A549 (cell line): ENCODE measurements around the gene SMG6.

Experiments used
- BHLHE40 ChIP-seq: IDR thresholded peaks from 2 replicates; pipeline ENCODE4 v1.6.1; 2012; ENCODE audit warnings: low read depth, low read length, inconsistent platforms
- CHD4 ChIP-seq: fragments of 200-600 bp; sonication (generic); IDR thresholded peaks from 2 replicates; pipeline ENCODE4 v1.6.1; 2016; ENCODE audit warnings: antibody characterized with exemption, mild to moderate bottlenecking, borderline replicate concordance
- CTCF ChIP-seq: fragments of >200 bp; sonication (Bioruptor Twin); formaldehyde crosslinking; IDR thresholded peaks from 3 replicates; pipeline ENCODE4 v1.5.1; 2016
- HMGXB4 ChIP-seq: fragments of 250-450 bp; sonication (Bioruptor Pico); IDR thresholded peaks from 2 replicates; pipeline ENCODE4 v1.5.0; 2021; ENCODE audit warnings: mild to moderate bottlenecking, moderate library complexity, borderline replicate concordance
- MAZ ChIP-seq: fragments of 150-350 bp; IDR thresholded peaks from 2 replicates; pipeline ENCODE4 v1.6.1; 2014; ENCODE audit warnings: antibody characterized with exemption, low read depth, low read length, borderline replicate concordance
- MYC ChIP-seq: IDR thresholded peaks from 2 replicates; pipeline ENCODE4 v1.6.1; 2012; ENCODE audit warnings: mild to moderate bottlenecking, inconsistent platforms, low read length, improper control_type of control experiment, borderline replicate concordance
- PBX3 ChIP-seq: IDR thresholded peaks from 2 replicates; pipeline ENCODE4 v1.6.1; 2012
- POLR2A ChIP-seq: IDR thresholded peaks from 2 replicates; pipeline ENCODE4 v1.6.1; 2012; ENCODE audit warnings: mild to moderate bottlenecking, low read length
- ZC3H11A ChIP-seq: fragments of 450-650 bp; IDR thresholded peaks from 2 replicates; pipeline ENCODE4 v1.6.1; 2014; ENCODE audit warnings: antibody characterized with exemption, mild to moderate bottlenecking
- TF ChIP-seq, protein P1 (sequence below): fragments of 200-600 bp; sonication (generic); IDR thresholded peaks from 2 replicates; pipeline ENCODE4 v1.6.1; 2016; ENCODE audit warnings: antibody characterized with exemption, mild to moderate bottlenecking, moderate library complexity

- no peak for TF ChIP-seq POLR2A
- TF ChIP-seq, protein P1, sequence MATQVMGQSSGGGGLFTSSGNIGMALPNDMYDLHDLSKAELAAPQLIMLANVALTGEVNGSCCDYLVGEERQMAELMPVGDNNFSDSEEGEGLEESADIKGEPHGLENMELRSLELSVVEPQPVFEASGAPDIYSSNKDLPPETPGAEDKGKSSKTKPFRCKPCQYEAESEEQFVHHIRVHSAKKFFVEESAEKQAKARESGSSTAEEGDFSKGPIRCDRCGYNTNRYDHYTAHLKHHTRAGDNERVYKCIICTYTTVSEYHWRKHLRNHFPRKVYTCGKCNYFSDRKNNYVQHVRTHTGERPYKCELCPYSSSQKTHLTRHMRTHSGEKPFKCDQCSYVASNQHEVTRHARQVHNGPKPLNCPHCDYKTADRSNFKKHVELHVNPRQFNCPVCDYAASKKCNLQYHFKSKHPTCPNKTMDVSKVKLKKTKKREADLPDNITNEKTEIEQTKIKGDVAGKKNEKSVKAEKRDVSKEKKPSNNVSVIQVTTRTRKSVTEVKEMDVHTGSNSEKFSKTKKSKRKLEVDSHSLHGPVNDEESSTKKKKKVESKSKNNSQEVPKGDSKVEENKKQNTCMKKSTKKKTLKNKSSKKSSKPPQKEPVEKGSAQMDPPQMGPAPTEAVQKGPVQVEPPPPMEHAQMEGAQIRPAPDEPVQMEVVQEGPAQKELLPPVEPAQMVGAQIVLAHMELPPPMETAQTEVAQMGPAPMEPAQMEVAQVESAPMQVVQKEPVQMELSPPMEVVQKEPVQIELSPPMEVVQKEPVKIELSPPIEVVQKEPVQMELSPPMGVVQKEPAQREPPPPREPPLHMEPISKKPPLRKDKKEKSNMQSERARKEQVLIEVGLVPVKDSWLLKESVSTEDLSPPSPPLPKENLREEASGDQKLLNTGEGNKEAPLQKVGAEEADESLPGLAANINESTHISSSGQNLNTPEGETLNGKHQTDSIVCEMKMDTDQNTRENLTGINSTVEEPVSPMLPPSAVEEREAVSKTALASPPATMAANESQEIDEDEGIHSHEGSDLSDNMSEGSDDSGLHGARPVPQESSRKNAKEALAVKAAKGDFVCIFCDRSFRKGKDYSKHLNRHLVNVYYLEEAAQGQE = no peak
- TF ChIP-seq CTCF = no peak
- no peak for TF ChIP-seq CHD4
- TF ChIP-seq MYC = no peak
- TF ChIP-seq BHLHE40 = no peak
- TF ChIP-seq HMGXB4 (CRISPR knock-in tag) = no peak
- TF ChIP-seq ZC3H11A = no peak
- no peak for TF ChIP-seq PBX3
- no peak for TF ChIP-seq MAZ
Measured at GRCh38 chr17:2299756-2300155, 3.8 kb downstream of the SMG6 start.
